Prostate gland (tissue), 2 donors: ENCODE results near the gene SIRT5.

Experiments used
- POLR2A ChIP-seq: fragments of 450-650 bp; IDR thresholded peaks from one replicate; pipeline ENCODE4 v1.6.1; 2016; ENCODE audit warnings: antibody characterized with exemption, mild to moderate bottlenecking
- POLR2AphosphoS5 ChIP-seq: sonication (generic); formaldehyde crosslinking; IDR thresholded peaks from one replicate; pipeline ENCODE4 v1.6.1; 2017; ENCODE audit warnings: antibody characterized with exemption
- TF ChIP-seq, protein P1 (sequence below), 4 experiments: fragments of 200-600 bp in 2 of 4; fragments of 450-650 bp in 2 of 4; sonication (generic) in 2 of 4; IDR thresholded peaks; 1 replicate in 3 of 4; 2 replicates in 1 of 4; pipeline ENCODE4 v1.5.1; 2016 to 2019; ENCODE audit warnings: antibody characterized with exemption in 4 of 4, mild to moderate bottlenecking in 2 of 4, moderate library complexity in 2 of 4

GRCh38 chr6:13539572-13539971 is 34.8 kb upstream of the SIRT5 start:
- TF ChIP-seq, protein P1, sequence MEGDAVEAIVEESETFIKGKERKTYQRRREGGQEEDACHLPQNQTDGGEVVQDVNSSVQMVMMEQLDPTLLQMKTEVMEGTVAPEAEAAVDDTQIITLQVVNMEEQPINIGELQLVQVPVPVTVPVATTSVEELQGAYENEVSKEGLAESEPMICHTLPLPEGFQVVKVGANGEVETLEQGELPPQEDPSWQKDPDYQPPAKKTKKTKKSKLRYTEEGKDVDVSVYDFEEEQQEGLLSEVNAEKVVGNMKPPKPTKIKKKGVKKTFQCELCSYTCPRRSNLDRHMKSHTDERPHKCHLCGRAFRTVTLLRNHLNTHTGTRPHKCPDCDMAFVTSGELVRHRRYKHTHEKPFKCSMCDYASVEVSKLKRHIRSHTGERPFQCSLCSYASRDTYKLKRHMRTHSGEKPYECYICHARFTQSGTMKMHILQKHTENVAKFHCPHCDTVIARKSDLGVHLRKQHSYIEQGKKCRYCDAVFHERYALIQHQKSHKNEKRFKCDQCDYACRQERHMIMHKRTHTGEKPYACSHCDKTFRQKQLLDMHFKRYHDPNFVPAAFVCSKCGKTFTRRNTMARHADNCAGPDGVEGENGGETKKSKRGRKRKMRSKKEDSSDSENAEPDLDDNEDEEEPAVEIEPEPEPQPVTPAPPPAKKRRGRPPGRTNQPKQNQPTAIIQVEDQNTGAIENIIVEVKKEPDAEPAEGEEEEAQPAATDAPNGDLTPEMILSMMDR (IDR thresholded peaks at IDR 0.05): no peak
- no peak for TF ChIP-seq POLR2AphosphoS5
- no peak for TF ChIP-seq POLR2A
